IgD-negative memory B cell (primary cell): ENCODE measurements around the gene LYSET. TPM values are rescaled to one million over a fixed set of nuclear protein-coding genes. Genes with fewer than 3 reads are reported as not detected.
"Not testable (repeated sequence)": the region's sequence is repeated elsewhere in the genome, so short reads cannot be mapped to it uniquely, and the experiment has no call there.

Experiments used
- H3K27ac Mint-ChIP-seq, 3 donors: one replicate each; pipeline ENCODE4 v1.8.0; 2020 to 2022; ENCODE audit warnings: mild to moderate bottlenecking in 3 of 3, mixed read lengths in 3 of 3, moderate library complexity in 1 of 3
- H3K27me3 Mint-ChIP-seq: one replicate; pipeline ENCODE4 v1.8.0; 2021; ENCODE audit warnings: mixed read lengths
- H3K36me3 Mint-ChIP-seq: one replicate; pipeline ENCODE4 v1.8.0; 2020; ENCODE audit warnings: mild to moderate bottlenecking, mixed read lengths
- H3K4me1 Mint-ChIP-seq, 3 donors: one replicate each; pipeline ENCODE4 v1.8.0; 2020 to 2022; ENCODE audit warnings: mixed read lengths in 3 of 3, mild to moderate bottlenecking in 1 of 3
- H3K4me3 Mint-ChIP-seq, 4 donors: one replicate each; pipeline ENCODE4 v1.8.0; 2020 to 2022; ENCODE audit warnings: mild to moderate bottlenecking in 4 of 4, mixed read lengths in 4 of 4, moderate library complexity in 3 of 4
- H3K9me3 Mint-ChIP-seq, 3 donors: one replicate each; pipeline ENCODE4 v1.8.0; 2020 to 2021; ENCODE audit warnings: mixed read lengths in 3 of 3, mild to moderate bottlenecking in 1 of 3
- polyA plus RNA-seq: library from polyadenylated mRNA; unstranded; fragments of 300-500 nt; fragmentation: Illumina TruSeq; gene quantifications from one replicate; pipeline ENCODE4 v1.2.3, GENCODE V29; 2021

Gene LYSET
- polyA plus RNA-seq, result 28.8 TPM

GRCh38 chr14:93184391-93185348 lies at the start of gene LYSET, which contains the start of gene MOAP1:
Gene LYSET (plus strand): TSS chr14:93185317. CDS start chr14:93185406, 89 bp downstream.
Gene MOAP1 (minus strand): TSS chr14:93184897. CDS start chr14:93184242, 655 bp downstream.
- Mint-ChIP-seq H3K4me1 (peaks cover 21 to 32% (median 29%) of the 10 kb centered on the region in 3 donors), H3K4me3 (peak within 1 kb of the TSS; percentile 93 to 97 (median 94)), H3K27ac (peak within 1 kb of the TSS; percentile 93 to 97 (median 97)), H3K36me3 (no peaks in the 10 kb centered on the region), H3K27me3 (no peaks in the 10 kb centered on the region), H3K9me3 (no peaks in the 10 kb centered on the region)

- Mint-ChIP-seq H3K27ac (no peak overlapping the region), H3K4me3 (no peak overlapping the region), H3K4me1 (peaks cover 4 to 6% (median 5%) of the 10 kb centered on the region in 3 donors), H3K27me3 (no peaks in the 10 kb centered on the region), H3K9me3 (no peaks in the 10 kb centered on the region), H3K36me3 (peaks cover 2% of the 10 kb centered on the region)
These were observed 49.7 kb upstream of the LYSET start for GRCh38 chr14:93135399-93135798.

- no peaks in the 10 kb centered on the region for H3K36me3 Mint-ChIP-seq
- H3K9me3 Mint-ChIP-seq, result no peaks in the 10 kb centered on the region
- no peak overlapping the region for H3K27ac Mint-ChIP-seq
- no peaks in the 10 kb centered on the region for H3K27me3 Mint-ChIP-seq
- H3K4me1 Mint-ChIP-seq, result peaks cover 4 to 6% (median 5%) of the 10 kb centered on the region in 3 donors
- H3K4me3 Mint-ChIP-seq, result no peak overlapping the region
These were observed 49.1 kb upstream of the LYSET start for GRCh38 chr14:93136009-93136408.

- not testable (repeated sequence) for H3K9me3 Mint-ChIP-seq, H3K4me3 Mint-ChIP-seq, H3K4me1 Mint-ChIP-seq, H3K27ac Mint-ChIP-seq, H3K27me3 Mint-ChIP-seq, H3K36me3 Mint-ChIP-seq
These were observed 48.6 kb upstream of the LYSET start for GRCh38 chr14:93136508-93136907.

- no peak overlapping the region for H3K4me3 Mint-ChIP-seq
- no peaks in the 10 kb centered on the region for H3K9me3 Mint-ChIP-seq
- H3K27me3 Mint-ChIP-seq, result no peaks in the 10 kb centered on the region
- H3K4me1 Mint-ChIP-seq, result peaks cover 4 to 6% (median 5%) of the 10 kb centered on the region in 3 donors
- H3K27ac Mint-ChIP-seq, result no peak overlapping the region
- no peaks in the 10 kb centered on the region for H3K36me3 Mint-ChIP-seq
These were observed 47.3 kb upstream of the LYSET start for GRCh38 chr14:93137864-93138263.

- Mint-ChIP-seq H3K4me1 (peaks cover 4 to 6% (median 5%) of the 10 kb centered on the region in 3 donors), H3K4me3 (no peak overlapping the region), H3K9me3 (no peaks in the 10 kb centered on the region), H3K36me3 (no peaks in the 10 kb centered on the region), H3K27ac (no peak overlapping the region), H3K27me3 (peaks cover 8% of the 10 kb centered on the region)
These were observed 42.1 kb upstream of the LYSET start for GRCh38 chr14:93142854-93143652.

GRCh38 chr14:93146119-93146518 lies 39.0 kb upstream of the LYSET start:
- no peaks in the 10 kb centered on the region for H3K36me3 Mint-ChIP-seq
- H3K27me3 Mint-ChIP-seq, result peaks cover 8% of the 10 kb centered on the region
- no peak overlapping the region for H3K4me3 Mint-ChIP-seq
- peaks cover 0 to 2% (median 0%) of the 10 kb centered on the region in 3 donors for H3K4me1 Mint-ChIP-seq
- H3K27ac Mint-ChIP-seq, result no peak overlapping the region
- no peaks in the 10 kb centered on the region for H3K9me3 Mint-ChIP-seq

GRCh38 chr14:93148979-93149378 lies 36.1 kb upstream of the LYSET start:
- Mint-ChIP-seq H3K4me1 (peaks cover 0 to 3% (median 2%) of the 10 kb centered on the region in 3 donors), H3K27ac (no peak overlapping the region), H3K36me3 (no peaks in the 10 kb centered on the region), H3K27me3 (peaks cover 11% of the 10 kb centered on the region), H3K4me3 (no peak overlapping the region), H3K9me3 (no peaks in the 10 kb centered on the region)

- H3K27me3 Mint-ChIP-seq, result peaks cover 7% of the 10 kb centered on the region
- peaks cover 0 to 3% (median 2%) of the 10 kb centered on the region in 3 donors for H3K4me1 Mint-ChIP-seq
- no peaks in the 10 kb centered on the region for H3K36me3 Mint-ChIP-seq
- peak overlapping the region in 1 of 3 donors; percentile 4 for H3K27ac Mint-ChIP-seq
- H3K9me3 Mint-ChIP-seq, result no peaks in the 10 kb centered on the region
- H3K4me3 Mint-ChIP-seq, result no peak overlapping the region
These were observed 34.6 kb upstream of the LYSET start for GRCh38 chr14:93150227-93151208.

- H3K27ac Mint-ChIP-seq, result no peak overlapping the region
- no peaks in the 10 kb centered on the region for H3K36me3 Mint-ChIP-seq
- peaks cover 0 to 2% (median 1%) of the 10 kb centered on the region in 3 donors for H3K4me1 Mint-ChIP-seq
- H3K9me3 Mint-ChIP-seq, result no peaks in the 10 kb centered on the region
- peaks cover 3% of the 10 kb centered on the region for H3K27me3 Mint-ChIP-seq
- no peak overlapping the region for H3K4me3 Mint-ChIP-seq
These were observed 32.0 kb upstream of the LYSET start for GRCh38 chr14:93153121-93153520.

- Mint-ChIP-seq H3K27ac (no peak overlapping the region), H3K9me3 (no peaks in the 10 kb centered on the region), H3K36me3 (no peaks in the 10 kb centered on the region), H3K4me1 (peaks cover 0 to 2% (median 1%) of the 10 kb centered on the region in 3 donors), H3K4me3 (no peak overlapping the region), H3K27me3 (peaks cover 3% of the 10 kb centered on the region)
These were observed 29.4 kb upstream of the LYSET start for GRCh38 chr14:93155667-93156066.

- no peak overlapping the region for H3K27ac Mint-ChIP-seq
- H3K27me3 Mint-ChIP-seq, result no peaks in the 10 kb centered on the region
- H3K9me3 Mint-ChIP-seq, result no peaks in the 10 kb centered on the region
- no peak overlapping the region for H3K4me3 Mint-ChIP-seq
- H3K36me3 Mint-ChIP-seq, result no peaks in the 10 kb centered on the region
- peaks cover 0 to 2% (median 0%) of the 10 kb centered on the region in 3 donors for H3K4me1 Mint-ChIP-seq
These were observed 28.3 kb upstream of the LYSET start for GRCh38 chr14:93156693-93157369.

- H3K36me3 Mint-ChIP-seq, H3K4me3 Mint-ChIP-seq, H3K27ac Mint-ChIP-seq, H3K9me3 Mint-ChIP-seq, H3K4me1 Mint-ChIP-seq, H3K27me3 Mint-ChIP-seq: not testable (repeated sequence)
These were observed 26.8 kb upstream of the LYSET start for GRCh38 chr14:93158349-93158748.
